Fibroblast of mammary gland (primary cell): ENCODE data around the gene HOMER3.

ENCODE experiments used
- DNase-seq: peaks from one replicate; pipeline ENCODE4 v3.0.0-alpha.2; 2010; ENCODE audit warnings: low read depth
- H3K4me3 ChIP-seq: 2 replicates; pipeline ENCODE4 v1.5.1; 2011; ENCODE audit warnings: low read depth, mild to moderate bottlenecking, low read length, moderate library complexity; ENCODE audit not compliant: control insufficient read depth
- TF ChIP-seq, protein P1 (sequence below): conservative IDR thresholded peaks from 2 replicates; pipeline ENCODE4 v1.5.1; 2011; ENCODE audit warnings: low read depth, low read length, inconsistent platforms; ENCODE audit not compliant: control insufficient read depth, insufficient read depth

The HOMER3 gene

DNA sequence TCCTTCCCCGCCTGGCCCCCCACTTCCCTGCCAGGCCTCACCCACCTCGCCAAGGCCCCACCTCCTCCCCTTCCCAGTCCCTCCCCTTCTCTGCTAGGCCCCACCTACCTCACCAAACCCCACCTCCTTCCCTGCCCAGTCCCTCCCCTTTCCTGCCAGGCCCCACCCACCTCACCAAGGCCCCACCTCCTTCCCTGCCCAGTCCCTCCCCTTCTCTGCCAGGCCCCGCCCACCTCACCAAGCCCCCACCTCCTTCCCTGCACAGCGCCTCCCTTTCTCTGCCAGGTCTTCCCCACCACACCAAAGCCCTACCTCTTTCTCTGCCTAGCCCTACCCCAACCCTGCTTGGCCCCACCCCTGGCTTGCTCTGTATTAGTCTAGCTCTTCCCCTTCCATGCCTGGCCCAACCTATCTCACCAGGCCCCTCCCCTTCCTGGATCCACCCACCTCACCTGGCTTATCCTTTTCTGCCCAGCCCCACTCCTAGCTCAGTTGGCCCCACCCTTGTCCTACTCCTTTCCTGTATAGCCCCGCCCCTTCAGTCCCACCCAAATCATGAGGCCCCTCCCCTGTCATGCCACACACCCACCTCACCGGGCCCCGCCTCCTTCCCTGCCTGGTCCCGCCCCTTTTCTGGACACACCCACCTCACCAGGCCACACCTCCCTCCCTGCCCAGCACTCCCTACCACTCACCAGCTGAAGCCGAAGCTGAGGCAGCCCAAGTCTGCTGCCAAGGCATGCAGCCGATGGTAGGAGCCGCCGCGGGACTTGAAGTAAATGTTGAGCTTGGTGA, 61.2 kb downstream of the HOMER3 start:
- no peak overlapping the region for H3K4me3 ChIP-seq
- DNase-seq: peak; percentile 21

More for the DNA sequence above, 61.2 kb downstream of the HOMER3 start:
- TF ChIP-seq, protein P1, sequence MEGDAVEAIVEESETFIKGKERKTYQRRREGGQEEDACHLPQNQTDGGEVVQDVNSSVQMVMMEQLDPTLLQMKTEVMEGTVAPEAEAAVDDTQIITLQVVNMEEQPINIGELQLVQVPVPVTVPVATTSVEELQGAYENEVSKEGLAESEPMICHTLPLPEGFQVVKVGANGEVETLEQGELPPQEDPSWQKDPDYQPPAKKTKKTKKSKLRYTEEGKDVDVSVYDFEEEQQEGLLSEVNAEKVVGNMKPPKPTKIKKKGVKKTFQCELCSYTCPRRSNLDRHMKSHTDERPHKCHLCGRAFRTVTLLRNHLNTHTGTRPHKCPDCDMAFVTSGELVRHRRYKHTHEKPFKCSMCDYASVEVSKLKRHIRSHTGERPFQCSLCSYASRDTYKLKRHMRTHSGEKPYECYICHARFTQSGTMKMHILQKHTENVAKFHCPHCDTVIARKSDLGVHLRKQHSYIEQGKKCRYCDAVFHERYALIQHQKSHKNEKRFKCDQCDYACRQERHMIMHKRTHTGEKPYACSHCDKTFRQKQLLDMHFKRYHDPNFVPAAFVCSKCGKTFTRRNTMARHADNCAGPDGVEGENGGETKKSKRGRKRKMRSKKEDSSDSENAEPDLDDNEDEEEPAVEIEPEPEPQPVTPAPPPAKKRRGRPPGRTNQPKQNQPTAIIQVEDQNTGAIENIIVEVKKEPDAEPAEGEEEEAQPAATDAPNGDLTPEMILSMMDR: no peak
